Adrenal gland (tissue), 12 donors: ENCODE data around the gene ARL2. TPM values are rescaled to one million over a fixed set of nuclear protein-coding genes. Genes with fewer than 3 reads are reported as not detected.
A peak's percentile ranks its signal among the peaks of the same experiment; 100 is the strongest.

Experiments
- DNase-seq, 7 donors: peaks; one replicate each; pipeline ENCODE4 v3.0.0-alpha.2; 2019 to 2020
- H3K27ac ChIP-seq, 5 donors: fragments of 200-600 bp; sonication (generic) in 4 of 5; 1 replicate in 3 of 5; 2 replicates in 2 of 5; pipeline versions ENCODE4 v1.5.1 to v1.8.0; 2016 to 2020; ENCODE audit warnings: mild to moderate bottlenecking in 1 of 5
- H3K27me3 ChIP-seq: fragments of 200-600 bp; 2 replicates; pipeline ENCODE4 v1.8.0; 2021
- H3K36me3 ChIP-seq, 2 donors: fragments of 200-600 bp; replicated peaks in 1 of 2; 1 replicate in 1 of 2; 2 replicates in 1 of 2; pipeline versions ENCODE4 v1.5.1 to v1.8.0; 2018 to 2022
- H3K4me1 ChIP-seq, 2 donors: fragments of 200-600 bp; replicated peaks in 1 of 2; 1 replicate in 1 of 2; 2 replicates in 1 of 2; pipeline versions ENCODE4 v1.5.1 to v1.8.0; 2018 to 2021
- H3K4me3 ChIP-seq, 4 donors: fragments of 200-600 bp; sonication (generic) in 3 of 4; one replicate each; pipeline ENCODE4 v1.5.1; 2016 to 2018
- H3K9me3 ChIP-seq, 3 donors: fragments of 200-600 bp; sonication (generic) in 1 of 3; replicated peaks in 1 of 3; 1 replicate in 2 of 3; 2 replicates in 1 of 3; pipeline versions ENCODE4 v1.5.1 to v1.8.0; 2016 to 2021
- POLR2A ChIP-seq, 2 donors: fragments of 450-650 bp; IDR thresholded peaks; one replicate each; pipeline ENCODE4 v1.6.1; 2017; ENCODE audit warnings: antibody characterized with exemption in 2 of 2, mild to moderate bottlenecking in 2 of 2, moderate library complexity in 1 of 2
- WGBS, 4 donors: extraction: QIAGEN DNeasy Blood & Tissue Kit in 2 of 4; methylation state at CpG; one replicate each; pipeline versions ENCODE4 v1.1.5 to v1.1.7; 2013 to 2017; 5-methylcytosine and 5-hydroxymethylcytosine counted together
- intact Hi-C, 2 donors: fragments of 100-400 bp; cut with DNase I; formaldehyde crosslinking; loops; one replicate each; pipeline versions ENCODE4 v1.14.1 to v1.15.0; 2022 to 2023
- polyA plus RNA-seq, 3 donors: library from polyadenylated mRNA; stranded (reverse); fragments of 200-250 nt in 2 of 3; fragments of 350-450 nt in 1 of 3; fragmentation: Illumina TruSeq in 1 of 3; extraction: RNeasy Lipid Tissue Mini Kit (QIAGEN cat#74804) in 1 of 3; gene quantifications; one replicate each; pipeline ENCODE4 v1.2.3, GENCODE V29; 2013 to 2014
- total RNA-seq, 9 donors: library from RNA; depleted of rRNA in 4 of 9; stranded (reverse); fragments of >200 nt in 4 of 9; fragments of 120-200 nt in 1 of 9; fragmentation: NEBNext Ultra II Directional in 1 of 9; extraction: Animal tissue kit (Norgen Biotek cat#: 25700) in 1 of 9; gene quantifications; one replicate each; pipeline versions ENCODE4 v1.1.0 to v1.2.4, GENCODE V29; 2013 to 2023
- TF ChIP-seq, protein P1 (sequence below), 6 experiments: fragments of 450-650 bp in 4 of 6; fragments of 200-600 bp in 2 of 6; sonication (generic) in 1 of 6; IDR thresholded peaks; 1 replicate in 5 of 6; 2 replicates in 1 of 6; pipeline versions ENCODE4 v1.5.1 to v1.8.0; 2016 to 2021; ENCODE audit warnings: antibody characterized with exemption in 6 of 6, mild to moderate bottlenecking in 2 of 6, moderate library complexity in 1 of 6
- donor health status: healthy with polysubstance abuse.
- donor health status: Bipolar disorder and iron deficiency.
- donor health status: DM: yes; HTN: yes; CAD: no.
- donor health status: DM: no; HTN: no; CAD: no.
- donor health status: DM: no; HTN: no; CAD: no.
- donor health status: DM: yes; HTN: yes; CAD: no.

ARL2 gene
- total and polyA plus RNA-seq, 12 donors, result 66.5 to 231 (median 112) TPM

- Histone ChIP-seq H3K27ac (no peak overlapping the region), H3K9me3 (no peaks in the 10 kb centered on the region), H3K27me3 (no peaks in the 10 kb centered on the region), H3K4me3 (no peak overlapping the region), H3K4me1 (peaks cover 0 to 31% of the 10 kb centered on the region in 2 donors), H3K36me3 (no peaks in the 10 kb centered on the region)
- intact Hi-C loops, result no loop called here
- no peak for TF ChIP-seq POLR2A (IDR thresholded peaks at IDR 0.05)
- 58 to 84% (median 79%) methylated on average over 7 to 23 of the region's 23 CpGs for WGBS, 4 donors
- DNase-seq, result peak in 6 of 7 donors; percentile 31 to 69 (median 51)
These were observed 30.0 kb downstream of the ARL2 start for GRCh38 chr11:65043881-65044501.

DNA sequence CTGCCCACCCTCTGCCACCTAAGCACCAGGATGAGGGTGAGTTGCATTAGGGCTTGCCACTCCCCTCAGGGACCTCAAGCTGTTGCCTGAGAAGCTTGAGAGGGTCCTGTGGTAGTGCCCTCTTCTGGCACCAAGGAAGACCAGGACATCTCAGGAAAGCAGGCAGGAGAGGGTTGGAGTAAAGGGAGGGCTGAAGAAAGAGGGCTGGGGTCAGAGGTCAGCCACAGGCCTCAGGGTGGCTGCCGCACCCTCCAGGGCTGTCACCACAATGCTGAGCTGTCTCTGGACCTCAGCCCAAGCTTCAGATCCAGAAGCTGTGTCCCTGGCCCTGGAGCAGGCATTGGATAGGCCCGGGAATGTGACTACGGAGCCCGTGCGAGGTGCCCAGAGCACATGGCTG, 31.1 kb downstream of the ARL2 start:
- no peaks in the 10 kb centered on the region for H3K36me3 ChIP-seq
- H3K27me3 ChIP-seq, result no peaks in the 10 kb centered on the region
- no peak overlapping the region for H3K4me3 ChIP-seq
- H3K27ac ChIP-seq, result no peak overlapping the region
- intact Hi-C loops, result no loop called here
- 71 to 85% (median 80%) methylated on average over 4 to 5 of the region's 5 CpGs for WGBS, 4 donors
- H3K4me1 ChIP-seq, result peaks cover 0 to 31% of the 10 kb centered on the region in 2 donors
- TF ChIP-seq POLR2A (IDR thresholded peaks at IDR 0.05), result no peak
- TF ChIP-seq, protein P1, sequence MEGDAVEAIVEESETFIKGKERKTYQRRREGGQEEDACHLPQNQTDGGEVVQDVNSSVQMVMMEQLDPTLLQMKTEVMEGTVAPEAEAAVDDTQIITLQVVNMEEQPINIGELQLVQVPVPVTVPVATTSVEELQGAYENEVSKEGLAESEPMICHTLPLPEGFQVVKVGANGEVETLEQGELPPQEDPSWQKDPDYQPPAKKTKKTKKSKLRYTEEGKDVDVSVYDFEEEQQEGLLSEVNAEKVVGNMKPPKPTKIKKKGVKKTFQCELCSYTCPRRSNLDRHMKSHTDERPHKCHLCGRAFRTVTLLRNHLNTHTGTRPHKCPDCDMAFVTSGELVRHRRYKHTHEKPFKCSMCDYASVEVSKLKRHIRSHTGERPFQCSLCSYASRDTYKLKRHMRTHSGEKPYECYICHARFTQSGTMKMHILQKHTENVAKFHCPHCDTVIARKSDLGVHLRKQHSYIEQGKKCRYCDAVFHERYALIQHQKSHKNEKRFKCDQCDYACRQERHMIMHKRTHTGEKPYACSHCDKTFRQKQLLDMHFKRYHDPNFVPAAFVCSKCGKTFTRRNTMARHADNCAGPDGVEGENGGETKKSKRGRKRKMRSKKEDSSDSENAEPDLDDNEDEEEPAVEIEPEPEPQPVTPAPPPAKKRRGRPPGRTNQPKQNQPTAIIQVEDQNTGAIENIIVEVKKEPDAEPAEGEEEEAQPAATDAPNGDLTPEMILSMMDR (IDR thresholded peaks at IDR 0.05), result no peak
- H3K9me3 ChIP-seq, result no peaks in the 10 kb centered on the region
- peak in 1 of 7 donors; percentile 32 for DNase-seq

DNA sequence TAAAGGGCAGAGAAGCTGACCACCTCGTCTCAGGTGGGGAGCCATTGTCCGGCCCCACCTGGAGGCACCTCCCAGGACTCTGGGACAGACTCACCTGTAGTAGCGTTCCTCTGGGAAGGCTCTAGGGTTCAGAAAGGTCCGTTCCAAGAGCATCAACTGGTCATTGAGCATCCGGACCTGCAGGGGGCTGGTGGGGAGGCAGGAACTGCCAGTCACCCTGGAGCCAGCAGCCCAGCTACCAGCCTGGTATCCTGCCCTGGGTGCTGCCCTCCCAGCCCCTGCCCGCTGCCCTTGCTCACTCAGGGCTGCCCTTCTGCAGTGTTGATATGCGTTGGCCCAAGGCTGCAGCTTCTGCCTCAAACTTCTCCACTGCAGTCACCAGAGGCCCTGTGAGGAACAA, 31.8 kb downstream of the ARL2 start:
- Histone ChIP-seq H3K9me3 (no peaks in the 10 kb centered on the region), H3K27me3 (no peaks in the 10 kb centered on the region), H3K4me1 (peaks cover 0 to 26% of the 10 kb centered on the region in 2 donors), H3K27ac (no peak overlapping the region), H3K36me3 (no peaks in the 10 kb centered on the region), H3K4me3 (no peak overlapping the region)
- intact Hi-C loops, result no loop called here
- WGBS, 4 donors, result 85 to 95% (median 89%) methylated on average over 6 to 7 of the region's 7 CpGs
- TF ChIP-seq, protein P1 (IDR thresholded peaks at IDR 0.05), result no peak
- TF ChIP-seq POLR2A (IDR thresholded peaks at IDR 0.05), result no peak
- no peak for DNase-seq

GRCh38 chr11:65047581-65048422, 33.8 kb downstream of the ARL2 start:
- H3K9me3 ChIP-seq, result no peaks in the 10 kb centered on the region
- peaks cover 0 to 13% of the 10 kb centered on the region in 2 donors for H3K4me1 ChIP-seq
- no peak for DNase-seq
- H3K27ac ChIP-seq, result peak overlapping the region in 1 of 5 donors; percentile 2
- H3K4me3 ChIP-seq, result peak overlapping the region in 2 of 4 donors; percentile 11 to 58
- WGBS, 4 donors, result 38 to 71% (median 43%) methylated on average over 22 to 56 of the region's 56 CpGs
- H3K27me3 ChIP-seq, result no peaks in the 10 kb centered on the region
- H3K36me3 ChIP-seq, result no peaks in the 10 kb centered on the region
- intact Hi-C loops, result no loop called here
- TF ChIP-seq, protein P1 (IDR thresholded peaks at IDR 0.05), result no peak
- TF ChIP-seq POLR2A (IDR thresholded peaks at IDR 0.05), result no peak
